HG03097 (cell line): ENCODE results near the gene EFHC1.
"Not testable (repeated sequence)": the region's sequence is repeated elsewhere in the genome, so short reads cannot be mapped to it uniquely, and the experiment has no call there.

ENCODE experiments used
- ATAC-seq: cut with Tn5 transposase; IDR thresholded peaks from one replicate; pipeline ENCODE4 v1.9.1; 2021; ENCODE audit not compliant: unreplicated experiment, low FRiP score

EFHC1 gene

DNA sequence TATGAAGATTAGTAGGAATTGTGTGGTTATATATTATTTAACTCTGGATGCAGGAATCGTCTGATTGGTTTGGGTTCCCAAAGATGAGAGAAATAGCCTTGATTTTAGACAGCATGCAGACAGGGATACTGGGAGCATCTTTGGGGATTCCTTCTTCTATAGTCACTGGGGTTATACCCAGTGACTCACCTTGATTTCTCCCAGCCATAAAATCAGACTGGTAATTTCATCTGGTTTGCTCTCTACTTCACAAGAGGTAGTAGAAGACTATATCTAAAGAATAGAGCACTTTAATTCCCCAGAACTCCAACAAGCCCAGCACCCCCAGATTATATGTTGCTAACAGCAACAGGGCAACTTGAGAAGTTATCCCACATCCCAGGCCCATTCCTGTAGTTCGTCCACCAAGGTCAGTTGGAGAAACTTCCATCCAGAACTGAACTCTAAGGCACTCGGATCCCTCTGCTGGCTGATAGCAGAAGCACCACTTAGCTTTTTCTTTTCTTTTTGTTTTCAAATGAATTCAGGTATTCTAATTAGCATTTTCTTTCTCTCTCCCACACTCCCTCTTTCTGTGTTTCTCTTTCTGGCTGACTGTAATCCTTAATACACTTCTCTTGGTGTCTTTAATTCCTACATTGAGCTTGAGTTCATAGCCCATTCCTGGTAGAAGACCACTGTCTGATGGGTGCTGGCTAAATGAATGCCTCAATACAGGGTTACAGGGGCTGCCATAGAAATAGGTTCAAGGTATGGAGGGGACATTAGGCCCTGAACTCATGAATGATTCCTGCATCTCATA is 20.4 kb upstream of the EFHC1 start:
- no peak for ATAC-seq

DNA sequence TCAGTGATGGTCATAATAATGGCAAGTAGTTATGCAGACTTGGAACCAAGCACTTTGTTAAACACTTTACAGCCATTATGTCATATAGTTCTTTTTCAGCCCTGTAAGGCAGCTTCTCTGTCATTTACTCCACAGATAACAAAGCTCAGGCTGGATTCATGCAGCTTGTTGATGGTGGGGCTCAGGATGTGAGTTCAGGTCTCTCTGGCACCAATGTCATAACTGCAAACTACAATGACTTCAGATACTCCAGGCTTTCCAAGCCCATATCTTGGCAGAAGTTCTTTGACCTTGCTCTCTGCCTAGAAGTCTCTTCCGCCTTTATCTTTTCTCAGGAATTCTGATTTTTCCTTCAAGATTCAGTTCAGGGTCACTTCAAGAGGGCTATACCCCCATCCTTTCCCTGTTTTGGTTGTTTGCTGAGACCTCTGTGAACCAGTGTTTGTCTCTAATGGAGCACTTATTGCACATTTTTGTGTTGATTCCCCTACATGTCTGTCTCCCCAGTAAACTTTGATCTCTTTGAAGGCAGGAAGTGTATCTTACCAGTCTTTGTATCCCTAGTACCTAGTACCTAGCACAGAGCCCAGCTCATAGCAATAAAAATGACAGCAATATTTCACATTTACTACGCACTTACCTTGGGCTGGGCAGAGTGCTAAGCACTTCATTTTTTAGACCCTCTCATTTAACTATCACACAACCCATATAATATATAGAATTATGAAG is 19.7 kb upstream of the EFHC1 start:
- ATAC-seq, result no peak

DNA sequence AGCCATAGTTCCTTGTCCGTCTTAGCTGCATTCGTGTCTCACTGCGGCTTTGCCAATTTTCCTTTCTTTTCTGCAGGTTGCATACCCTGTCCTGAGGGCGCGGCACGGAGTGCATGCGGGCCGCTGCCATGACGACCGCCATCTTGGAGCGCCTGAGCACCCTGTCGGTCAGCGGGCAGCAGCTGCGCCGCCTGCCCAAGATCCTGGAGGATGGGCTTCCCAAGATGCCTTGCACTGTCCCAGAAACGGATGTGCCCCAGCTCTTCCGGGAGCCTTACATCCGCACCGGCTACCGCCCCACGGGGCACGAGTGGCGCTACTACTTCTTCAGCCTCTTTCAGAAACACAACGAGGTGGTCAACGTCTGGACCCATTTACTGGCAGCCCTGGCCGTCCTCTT is 17.1 kb upstream of the EFHC1 start:
- ATAC-seq, result no peak

DNA sequence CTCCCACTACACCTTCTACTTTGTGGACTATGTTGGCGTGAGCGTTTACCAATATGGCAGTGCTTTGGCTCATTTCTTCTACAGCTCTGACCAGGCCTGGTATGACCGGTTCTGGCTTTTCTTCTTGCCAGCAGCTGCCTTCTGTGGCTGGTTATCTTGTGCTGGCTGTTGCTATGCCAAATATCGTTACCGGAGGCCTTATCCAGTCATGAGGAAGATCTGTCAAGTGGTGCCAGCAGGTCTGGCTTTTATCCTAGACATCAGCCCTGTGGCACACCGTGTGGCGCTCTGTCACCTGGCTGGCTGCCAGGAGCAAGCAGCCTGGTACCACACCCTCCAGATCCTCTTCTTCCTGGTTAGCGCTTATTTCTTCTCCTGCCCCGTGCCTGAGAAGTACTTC is 16.5 kb upstream of the EFHC1 start:
- no peak for ATAC-seq

DNA sequence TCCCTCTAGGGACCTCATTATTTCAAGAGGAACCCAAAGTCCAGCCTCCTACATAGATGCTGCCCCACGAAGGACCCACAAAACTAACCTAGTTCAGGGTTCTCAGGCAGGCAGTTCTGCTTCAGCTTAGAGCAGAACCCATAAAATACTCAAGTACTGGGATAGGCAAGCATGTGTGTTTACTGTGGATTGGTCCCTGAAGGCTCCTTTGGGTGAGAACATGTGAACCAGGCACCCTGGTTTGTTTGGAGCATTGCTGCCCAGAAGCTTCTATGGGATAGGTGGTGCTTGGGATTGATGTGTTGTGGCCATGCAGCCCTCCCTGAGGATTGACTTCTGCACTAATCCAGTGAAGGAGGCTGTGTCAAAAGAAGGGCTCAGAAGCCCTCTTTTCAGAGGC is 14.9 kb upstream of the EFHC1 start:
- no peak for ATAC-seq

DNA sequence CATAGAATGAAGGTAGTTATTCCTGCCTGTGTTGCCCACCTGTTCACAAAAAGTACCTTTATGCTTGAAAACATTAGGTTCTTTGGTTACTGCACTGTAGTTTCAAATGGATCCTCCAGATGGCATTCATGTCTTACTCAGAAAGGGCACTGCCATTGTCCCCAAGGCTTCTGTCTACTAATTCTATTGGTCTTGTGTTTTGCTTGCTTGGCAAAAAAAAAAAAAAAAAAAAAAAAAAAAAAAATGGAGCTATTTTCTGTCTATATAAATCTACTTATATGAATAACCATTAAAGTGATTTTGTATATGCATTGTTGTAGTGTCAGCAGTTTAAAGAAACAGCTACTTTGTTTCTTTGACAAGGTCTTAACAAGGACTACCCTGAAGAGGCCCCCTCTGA is 12.7 kb upstream of the EFHC1 start:
- ATAC-seq, result no peak

DNA sequence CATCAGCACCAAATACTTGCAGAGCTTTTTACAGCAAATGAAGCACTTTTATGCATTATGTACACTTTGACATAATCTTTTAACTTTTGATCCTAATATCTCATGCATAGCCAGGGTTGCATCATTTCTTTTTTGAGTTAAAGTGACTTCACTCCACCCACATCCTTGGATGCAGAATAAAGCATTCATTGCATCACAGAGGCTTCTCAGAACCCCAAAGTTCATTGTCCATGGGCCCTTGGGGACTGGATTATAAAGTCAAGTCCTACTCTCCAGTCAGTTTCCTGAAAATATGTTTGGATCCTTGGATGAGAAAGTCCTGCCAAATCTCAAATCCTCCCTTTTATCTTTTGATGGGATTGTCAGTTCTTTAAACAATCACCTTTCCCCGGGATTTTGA is 10.6 kb upstream of the EFHC1 start:
- ATAC-seq, result no peak

DNA sequence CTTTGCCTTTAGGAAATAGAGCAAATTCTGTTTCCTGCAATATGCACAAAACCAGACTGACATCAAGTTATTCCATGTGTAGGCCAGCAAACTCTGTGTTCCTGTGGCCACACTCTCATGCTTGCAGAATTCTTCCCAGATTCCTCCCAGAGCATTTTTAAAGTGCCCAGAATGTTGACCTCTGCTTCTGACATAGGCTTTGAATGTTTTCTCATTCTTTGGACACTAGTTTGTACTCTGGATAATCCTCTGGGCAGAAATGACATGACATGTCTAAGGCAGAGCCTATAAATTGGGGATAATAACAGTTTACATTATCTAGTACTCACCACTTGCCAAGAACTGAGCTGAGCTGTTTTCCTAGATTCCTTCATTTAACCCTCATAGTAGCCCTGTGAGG is 9.2 kb upstream of the EFHC1 start:
- no peak for ATAC-seq

DNA sequence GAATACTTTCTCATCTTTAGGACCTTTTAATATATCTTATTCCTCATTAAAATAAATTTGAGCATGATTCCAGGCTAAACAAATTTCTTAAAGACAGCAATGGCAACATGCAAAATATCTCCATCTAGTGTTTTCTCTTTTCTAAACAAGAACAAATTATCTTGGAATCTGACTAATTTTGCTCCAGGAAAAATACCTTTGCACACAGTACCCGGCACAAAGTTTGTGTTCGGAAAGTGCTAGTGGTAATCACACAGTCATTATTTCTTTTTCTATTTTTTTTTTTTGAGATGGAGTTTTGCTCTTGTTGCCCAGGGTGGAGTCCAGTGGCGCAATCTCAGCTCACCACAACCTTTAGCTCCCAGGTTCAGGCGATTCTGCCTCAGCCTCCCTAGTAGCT is 8.2 kb upstream of the EFHC1 start:
- no peak for ATAC-seq

DNA sequence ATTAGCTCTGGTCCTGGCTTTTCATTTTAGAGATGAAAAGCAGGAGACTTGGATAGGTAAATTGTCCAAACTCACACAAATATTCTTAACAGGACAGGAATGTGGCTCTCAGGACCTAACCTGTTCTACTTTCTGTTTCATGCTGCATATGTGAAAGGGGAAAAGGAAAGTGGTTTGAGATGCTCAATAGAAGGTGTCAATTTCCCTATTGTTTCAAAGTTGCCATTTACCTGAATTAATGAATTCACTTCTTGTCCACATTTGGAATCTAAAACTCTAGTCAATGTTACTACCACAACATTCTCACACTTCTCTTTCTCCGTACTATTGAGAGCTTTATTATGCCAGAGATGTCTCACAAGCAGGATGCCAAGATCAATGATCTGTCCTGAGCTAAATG is 4.8 kb upstream of the EFHC1 start:
- no peak for ATAC-seq

DNA sequence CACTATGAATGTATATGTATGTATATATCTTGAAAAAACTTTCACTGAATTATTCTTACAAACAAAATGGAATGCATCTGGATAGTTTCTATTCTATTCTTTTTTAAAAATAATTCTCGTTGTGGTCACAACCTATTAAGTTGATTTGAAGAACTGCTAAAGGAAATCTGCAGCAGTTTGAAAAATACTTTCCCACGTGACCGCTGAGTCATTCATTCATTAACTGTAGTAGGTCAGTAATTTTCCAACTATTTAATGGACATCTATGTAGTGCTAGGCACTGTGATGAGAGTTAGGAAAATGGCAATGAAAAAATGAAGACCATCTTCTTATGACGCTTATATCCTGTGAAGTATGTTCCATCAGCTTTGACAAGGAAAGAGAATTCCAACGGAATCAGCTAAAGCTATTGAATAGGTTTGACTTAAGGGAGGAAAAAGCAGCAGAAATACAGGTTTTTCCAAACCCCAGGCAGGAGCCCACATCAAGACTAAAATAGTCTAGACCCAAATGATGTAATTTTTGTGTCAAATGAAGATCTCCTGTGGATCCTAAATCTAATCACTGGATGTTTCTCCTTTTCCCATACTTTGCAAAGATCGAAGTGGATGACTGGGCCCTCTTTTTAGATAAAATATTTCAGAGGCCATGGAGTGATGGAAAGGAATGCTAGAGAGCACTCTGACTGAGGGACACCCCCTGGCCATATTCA is 4.1 kb upstream of the EFHC1 start:
- no peak for ATAC-seq

DNA sequence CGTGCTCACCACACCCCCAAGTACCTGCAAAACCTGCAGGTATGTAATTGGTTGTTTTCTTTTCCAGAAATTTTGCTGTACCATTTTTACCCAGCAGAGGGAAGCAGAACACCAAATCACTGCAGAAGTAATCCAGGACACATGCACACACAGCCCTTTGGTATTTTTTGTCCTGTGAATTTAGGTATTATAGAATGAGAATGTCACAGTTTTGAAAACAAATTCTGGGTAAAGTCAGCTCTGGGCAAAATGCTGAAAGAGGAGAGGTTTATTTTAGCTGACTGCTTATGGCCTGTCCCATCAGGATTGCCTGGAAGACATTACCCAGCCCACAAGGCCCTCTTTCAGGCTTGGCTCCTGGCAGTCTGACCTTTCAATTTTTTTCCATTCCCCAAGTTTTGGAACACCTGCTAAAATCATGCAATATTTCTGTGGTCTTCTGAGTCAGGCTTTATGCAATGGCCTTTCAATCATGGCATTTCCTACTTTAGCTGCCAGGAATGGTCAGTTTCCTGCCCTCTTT is 3.5 kb upstream of the EFHC1 start:
- no peak for ATAC-seq

DNA sequence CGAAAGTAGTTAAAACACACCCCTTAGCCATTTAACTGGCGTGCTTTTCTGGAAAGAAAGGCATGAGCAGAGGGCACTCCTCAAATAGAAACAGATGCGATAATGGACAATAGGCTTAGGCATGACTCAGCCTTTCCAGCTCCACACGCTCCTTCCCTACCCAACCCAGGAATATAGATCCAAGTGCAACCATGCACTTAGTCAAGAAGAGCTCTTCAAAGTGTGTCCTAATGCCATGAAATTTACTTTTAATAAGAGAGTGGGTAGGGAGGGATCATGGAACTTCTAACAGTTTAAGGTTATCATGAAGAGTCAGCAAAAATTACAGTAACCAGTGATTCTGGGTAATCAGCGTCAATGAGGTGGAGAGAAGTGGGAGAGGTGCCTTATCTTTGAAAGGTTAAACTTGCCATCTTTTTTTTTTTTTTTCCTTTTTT is 2.4 kb upstream of the EFHC1 start:
- ATAC-seq, result no peak

DNA sequence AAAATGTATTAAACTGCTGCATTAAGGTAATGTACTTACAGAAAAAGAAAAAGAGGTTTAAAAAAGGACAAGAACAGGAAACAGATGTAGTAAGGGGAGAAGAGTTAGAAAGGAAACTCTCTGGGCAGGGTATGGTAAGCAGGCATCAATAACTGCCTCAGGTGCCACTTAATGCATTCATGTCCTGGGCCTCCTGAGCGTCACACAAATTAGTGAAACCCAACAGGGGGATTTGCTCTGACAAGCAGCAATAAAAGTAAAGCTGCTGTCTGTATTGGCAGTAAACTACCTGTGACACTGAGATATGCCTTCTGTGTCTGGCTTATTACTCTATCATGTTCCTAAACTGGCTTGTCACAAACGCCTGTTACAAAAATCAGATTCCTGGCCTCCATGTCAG is 1.5 kb upstream of the EFHC1 start:
- ATAC-seq, result no peak

DNA sequence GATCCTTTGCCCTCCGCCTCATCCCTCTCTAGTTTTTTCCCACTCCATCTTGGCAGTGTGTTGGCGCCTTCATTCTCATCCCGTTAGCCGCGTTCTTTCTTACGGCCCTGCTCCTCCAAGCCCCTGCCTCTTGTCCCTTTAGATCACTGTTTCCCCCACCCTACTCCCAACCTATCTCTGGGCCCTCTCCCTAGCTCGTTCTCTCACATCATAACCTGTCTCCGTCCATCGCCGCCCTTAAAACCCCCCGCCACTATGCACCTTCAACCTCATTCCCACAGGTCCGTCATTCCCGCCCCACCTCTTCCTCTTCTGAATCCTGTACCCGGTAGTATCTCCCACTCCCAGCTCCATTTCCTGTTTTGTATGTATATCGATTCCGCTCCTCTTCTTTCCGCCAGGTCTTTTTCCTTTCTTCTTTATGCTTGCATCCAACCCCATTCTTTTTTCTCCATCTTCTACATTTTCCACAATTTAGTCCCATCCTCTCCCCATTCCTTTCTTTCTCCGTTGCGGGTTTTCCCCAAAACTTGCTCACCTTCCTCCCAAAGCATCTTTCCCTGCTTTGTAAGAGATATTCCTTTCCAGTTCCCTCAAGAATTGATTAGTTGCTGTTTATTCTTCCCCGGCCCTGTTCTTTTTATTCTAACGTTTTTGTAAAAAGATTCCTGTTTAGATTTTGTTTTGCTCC is 671 bp downstream of the EFHC1 start:
- ATAC-seq, result no peak

DNA sequence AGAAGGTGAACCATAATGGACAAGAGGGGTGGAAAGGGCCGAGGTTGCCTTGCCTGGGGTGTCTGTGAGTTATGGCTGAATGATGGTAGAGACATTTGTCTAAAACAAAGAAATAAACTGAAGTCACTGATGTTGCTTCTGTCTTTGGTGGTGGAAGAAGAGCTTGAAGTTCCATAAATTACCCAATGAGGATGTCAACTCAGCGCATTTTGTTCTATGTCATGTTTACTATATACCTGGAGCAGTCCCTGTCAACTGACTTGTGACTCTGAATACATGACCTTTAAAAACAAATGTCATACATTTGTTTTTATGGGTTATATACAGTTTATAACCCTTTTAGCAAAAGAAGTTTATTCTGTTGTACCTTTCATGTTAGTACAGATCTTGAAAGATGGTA is 2.0 kb downstream of the EFHC1 start:
- no peak for ATAC-seq

DNA sequence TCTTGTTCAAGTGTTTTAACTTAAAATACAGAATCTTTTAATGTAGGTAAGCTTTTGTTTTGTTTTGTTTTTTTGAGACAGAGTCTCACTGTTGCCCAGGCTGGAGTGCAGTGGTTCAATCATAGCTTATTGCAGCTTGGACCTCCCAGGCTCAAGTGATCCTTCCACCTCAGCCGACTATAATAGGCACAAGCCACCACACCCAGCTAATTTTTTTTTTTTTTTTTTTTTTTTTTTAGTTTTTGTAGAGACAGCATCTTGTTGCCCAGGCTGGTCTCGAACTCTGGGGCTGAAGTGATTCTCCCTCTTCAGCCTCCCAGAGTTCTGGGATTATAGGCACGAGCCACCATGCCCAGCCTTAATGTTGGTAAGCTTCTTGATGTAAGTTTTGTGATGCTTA is 3.3 kb downstream of the EFHC1 start:
- no peak for ATAC-seq

DNA sequence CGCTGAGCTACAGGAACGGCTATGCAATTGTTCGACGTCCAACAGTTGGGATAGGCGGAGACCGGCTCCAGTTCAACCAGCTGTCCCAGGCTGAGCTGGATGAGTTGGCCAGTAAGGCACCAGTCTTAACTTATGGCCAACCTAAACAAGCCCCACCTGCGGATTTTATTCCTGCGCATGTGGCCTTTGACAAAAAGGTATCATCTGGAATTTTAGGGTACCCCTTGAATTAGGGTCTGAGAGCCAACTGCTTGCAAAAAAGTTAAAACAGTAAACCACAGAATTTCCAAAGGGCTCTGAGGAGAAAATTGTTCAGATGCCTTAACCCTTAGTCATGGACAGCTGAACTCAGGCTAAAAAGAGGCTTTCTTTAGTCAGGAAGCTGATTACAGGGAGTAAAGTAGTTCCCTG is 3.8 kb downstream of the EFHC1 start:
- no peak for ATAC-seq

DNA sequence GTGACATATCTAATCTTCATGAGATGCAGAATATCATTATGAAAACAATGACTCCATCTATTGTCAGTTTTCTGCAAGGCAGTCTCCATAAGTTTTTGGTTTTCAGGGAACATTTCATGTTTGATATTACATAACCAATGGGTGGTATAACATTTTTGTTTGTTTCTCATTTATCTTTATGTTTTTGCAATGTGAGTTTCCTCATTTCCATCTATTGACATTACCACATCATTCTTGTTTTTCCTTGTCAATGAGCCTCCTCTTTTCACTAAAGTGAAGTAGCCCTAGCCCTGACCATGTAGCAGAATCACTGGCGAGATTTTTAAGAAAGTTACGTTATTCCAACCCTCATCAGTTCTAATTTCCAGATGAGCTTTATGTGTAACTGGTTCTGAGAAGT is 4.4 kb downstream of the EFHC1 start:
- ATAC-seq, result no peak

DNA sequence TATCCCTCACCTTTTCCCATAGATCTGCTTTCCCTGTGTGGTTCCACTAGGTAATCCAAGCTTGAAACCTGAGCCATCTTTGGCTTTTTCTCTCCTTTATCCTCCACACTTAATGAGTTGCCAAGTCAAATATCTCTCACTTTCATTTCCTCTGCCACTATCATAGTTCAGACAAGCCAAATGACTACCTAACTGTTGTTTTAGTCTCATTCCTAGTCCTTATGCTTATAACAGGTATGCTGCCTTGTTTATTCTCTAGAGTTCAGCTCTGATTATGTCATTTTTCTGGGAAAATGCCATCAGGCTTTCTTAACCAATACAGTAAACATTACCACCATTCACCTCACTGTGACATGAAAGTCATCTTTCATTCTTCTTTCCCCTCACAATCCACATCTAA is 6.5 kb downstream of the EFHC1 start:
- ATAC-seq, result no peak

DNA sequence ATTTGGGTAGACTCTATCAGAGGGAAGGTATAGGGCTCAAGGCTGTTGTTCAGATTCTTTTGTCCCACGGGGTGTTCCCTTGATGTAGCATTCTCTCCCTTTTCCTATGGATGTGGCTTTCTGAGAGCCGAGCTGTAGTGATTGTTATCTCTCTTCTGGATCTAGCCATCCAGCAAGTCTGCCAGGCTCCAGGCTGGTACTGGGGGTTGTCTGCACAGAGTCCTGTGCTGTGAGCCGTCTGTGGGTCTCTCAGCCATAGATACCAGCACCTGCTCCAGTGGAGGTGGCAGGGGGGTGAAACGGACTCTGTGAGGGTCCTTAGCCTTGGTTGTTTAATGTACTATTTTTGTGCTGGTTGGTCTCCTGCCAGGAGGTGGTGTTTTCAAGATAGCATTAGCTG is 13.2 kb downstream of the EFHC1 start:
- not testable (repeated sequence) for ATAC-seq
